Hypothalamus (tissue), 51 donors: ENCODE measurements around the gene PCSK1N.

Experiments used
- DNase-seq, 51 donors: peaks; one replicate each; lab custom pipeline; 2025; lab: John Stamatoyannopoulos, UW

Gene PCSK1N

DNA sequence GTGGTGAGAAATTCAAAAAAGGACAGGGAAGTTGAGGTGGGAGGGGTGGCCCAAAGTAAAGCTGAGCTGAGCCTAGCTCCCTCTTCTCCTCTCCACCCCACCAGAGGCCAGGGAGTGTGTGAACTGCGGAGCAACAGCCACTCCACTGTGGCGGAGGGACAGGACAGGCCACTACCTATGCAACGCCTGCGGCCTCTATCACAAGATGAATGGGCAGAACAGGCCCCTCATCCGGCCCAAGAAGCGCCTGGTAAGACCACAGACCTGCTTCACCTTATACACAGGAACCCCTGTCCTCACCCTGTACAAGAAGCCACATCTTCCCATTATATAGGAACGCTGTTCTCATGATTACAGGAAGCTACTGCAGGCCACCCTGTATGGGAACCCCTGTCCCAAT is 43.2 kb downstream of the PCSK1N start:
- DNase-seq = no peak

DNA sequence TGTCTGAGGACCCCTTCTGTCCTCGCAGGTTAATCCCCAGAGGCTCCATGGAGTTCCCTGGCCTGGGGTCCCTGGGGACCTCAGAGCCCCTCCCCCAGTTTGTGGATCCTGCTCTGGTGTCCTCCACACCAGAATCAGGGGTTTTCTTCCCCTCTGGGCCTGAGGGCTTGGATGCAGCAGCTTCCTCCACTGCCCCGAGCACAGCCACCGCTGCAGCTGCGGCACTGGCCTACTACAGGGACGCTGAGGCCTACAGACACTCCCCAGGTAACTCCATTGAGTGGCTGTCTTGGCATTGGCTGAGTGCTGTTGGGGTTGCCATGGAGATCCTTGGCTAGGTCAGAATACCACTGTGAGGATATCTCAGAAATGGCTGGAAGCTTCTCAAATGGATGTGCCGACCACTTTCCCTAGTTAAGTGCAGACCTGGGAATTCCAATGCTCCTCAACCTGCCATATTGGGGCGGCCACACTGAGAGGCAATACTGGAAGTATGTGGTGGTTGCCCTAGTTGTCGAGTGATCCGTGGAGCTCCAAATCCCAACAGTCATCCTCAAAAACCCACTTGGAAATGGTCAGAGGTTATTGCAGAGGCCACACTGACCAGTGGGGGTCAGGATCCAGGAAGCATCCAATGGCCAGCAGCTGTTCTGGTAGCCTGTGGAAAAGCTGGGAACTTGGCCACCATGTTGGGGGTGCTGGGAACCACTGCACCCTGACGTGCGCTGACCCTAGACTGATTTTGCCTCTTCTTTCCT is 44.2 kb downstream of the PCSK1N start:
- peak in 2 of 51 donors; percentile 0 to 3 for DNase-seq

DNA sequence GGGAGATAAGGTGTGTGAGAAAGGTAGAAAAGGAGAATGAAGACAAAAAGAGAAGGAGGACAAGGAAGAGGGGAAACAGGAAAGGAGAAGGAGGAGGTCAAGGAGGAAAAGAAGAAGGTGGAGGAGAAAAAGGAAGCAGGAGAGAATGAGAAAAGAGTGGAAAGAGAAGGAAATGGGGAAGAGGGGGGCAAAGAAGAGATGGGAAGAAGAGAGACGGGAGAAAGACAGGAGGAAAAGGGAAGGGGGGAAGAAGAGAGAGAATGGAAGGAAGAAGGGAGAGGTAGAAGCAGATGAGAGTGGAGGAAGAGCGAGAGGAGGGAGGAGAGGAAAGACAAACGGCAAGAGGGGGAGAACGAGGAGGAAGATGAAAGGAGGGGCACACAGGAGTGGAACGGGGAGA is 44.9 kb downstream of the PCSK1N start:
- no peak for DNase-seq

DNA sequence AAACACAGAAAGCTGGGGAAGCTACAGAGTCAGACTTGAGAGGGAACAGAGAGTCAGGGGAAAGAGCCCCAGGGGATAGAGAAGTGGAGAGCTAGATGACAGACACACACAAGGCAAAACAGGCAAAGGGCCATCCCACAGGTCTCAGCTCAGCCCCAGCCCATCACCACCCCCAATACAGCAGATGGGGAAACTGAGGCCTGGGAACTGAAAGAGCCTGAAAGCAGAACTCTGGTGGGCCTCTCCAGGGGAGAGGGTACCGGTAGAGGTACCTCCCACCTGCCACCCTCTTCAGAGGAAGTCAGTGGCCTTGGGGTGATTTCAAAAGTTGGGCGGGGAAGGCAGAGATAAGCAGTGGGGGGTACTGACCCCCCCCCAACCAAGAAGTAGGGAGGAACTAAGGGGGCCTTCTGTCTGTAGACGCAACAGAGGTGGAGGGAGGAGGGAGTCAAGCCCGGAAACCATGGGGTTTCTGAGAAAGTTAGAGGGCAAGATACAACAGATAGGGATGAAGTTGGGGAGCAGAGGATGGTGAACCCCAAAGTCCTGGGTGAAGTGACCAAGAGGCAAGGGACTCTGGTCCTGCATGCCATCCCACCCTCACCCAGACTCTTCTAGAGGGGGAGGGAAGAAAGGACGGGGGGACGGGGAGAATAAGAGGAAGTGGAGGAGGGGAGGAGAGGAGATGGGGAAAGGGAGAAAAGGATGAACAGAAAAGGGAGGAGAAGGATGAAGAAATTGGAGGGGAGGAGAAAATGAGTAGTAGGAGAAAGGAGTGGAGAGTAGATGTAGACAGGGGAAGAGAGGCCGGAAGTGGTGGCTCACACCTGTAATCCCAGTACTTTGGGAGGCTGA is 45.8 kb downstream of the PCSK1N start:
- no peak for DNase-seq

DNA sequence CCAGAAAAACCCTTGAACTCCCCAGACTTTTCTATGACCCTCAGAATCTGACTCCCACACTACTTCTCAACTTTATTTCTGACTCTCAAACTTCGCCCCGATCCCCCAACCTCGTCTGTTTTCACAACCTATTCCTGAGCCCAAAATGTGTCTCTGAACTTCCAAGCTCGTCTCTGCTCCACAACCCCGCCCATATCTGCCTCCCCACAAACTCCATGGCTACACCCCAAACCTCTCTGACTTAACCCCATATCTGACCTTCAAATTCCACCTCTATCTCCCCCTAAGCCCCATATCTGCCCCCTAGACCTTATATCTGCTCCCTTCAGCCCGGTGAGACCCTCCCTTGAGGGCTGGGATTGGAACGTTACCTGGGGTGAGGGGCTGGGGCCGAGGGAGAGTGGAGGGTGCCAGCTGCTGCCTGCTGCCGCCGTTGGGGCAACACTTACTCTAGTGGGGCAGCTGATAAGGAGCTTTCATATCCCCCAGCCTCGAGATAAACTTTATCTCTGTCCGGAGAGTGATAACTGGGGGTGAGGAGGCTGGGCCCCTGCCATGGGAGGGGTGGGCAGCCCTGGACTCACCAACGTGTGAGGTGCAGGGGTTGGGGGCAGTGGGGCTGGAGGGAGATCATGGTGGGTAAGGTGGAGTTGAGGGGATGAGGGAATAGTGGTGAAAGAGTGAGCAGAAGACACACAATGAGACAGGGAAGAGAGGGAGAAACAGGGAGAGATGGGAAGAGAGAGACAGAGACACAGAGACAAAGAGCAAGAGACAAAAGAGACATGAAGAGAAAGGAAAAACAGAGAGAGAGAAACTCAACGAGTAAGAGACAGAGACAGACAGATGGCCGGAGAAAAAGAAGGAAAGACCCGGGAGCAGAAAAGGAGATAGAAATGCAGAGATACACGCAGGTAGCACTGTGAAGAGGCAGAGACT is 47.6 kb downstream of the PCSK1N start:
- no peak for DNase-seq

DNA sequence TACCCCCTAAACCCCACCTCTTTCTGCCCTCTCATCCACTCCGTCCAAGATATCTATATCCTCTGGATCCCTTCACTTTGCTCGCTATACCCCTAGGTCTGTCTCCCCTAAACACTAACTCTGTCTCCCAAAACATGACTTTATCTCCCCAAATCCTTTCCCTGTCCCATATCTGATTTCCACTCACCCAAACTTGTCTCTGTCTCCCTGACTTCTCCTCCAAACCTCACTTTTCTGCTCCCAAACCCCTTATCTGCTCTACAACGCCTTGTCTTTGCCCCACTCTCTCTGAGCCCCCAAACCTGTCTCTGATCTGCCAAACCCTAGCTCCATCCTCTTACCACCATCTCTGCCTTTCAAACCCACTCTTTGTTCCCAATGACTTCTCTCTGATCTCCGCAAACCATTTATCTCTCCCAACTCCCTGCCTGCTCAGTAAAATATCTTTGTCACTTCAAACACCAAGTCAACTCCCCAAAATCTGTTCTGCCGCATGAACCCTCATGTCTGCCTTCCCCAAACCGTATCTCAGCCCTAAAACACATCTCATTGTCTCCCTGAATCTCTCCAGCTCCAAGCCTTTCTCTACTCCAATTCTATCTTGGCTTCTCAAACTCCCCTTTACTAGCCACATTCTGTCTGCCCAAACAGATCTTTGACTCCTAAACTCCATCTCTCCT is 48.4 kb downstream of the PCSK1N start:
- no peak for DNase-seq

DNA sequence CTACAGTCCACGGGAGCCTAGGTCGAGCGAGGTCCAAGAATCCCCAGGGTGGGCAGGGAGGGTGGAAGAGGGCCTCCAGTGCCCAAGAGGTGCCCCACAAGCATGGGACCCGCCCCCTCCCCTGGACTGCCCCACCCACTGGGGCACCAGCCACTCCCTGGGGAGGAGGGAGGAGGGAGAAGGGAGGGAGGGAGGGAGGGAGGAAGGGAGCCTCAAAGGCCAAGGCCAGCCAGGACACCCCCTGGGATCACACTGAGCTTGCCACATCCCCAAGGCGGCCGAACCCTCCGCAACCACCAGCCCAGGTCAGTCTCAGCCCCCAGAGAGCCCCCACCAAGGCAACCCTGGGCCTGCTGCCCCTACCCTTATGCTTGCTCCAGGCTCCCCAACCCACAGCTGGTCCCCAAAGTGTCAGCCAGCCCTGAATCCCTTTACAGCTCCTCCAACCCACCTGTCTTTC is 49.0 kb downstream of the PCSK1N start, which contains the start of gene GATA1:
TSS of gene GATA1 (plus strand) at position 250 of the 460 bp plus-strand sequence. CDS start 4,520 bp downstream, outside the sequence.
- DNase-seq = no peak

DNA sequence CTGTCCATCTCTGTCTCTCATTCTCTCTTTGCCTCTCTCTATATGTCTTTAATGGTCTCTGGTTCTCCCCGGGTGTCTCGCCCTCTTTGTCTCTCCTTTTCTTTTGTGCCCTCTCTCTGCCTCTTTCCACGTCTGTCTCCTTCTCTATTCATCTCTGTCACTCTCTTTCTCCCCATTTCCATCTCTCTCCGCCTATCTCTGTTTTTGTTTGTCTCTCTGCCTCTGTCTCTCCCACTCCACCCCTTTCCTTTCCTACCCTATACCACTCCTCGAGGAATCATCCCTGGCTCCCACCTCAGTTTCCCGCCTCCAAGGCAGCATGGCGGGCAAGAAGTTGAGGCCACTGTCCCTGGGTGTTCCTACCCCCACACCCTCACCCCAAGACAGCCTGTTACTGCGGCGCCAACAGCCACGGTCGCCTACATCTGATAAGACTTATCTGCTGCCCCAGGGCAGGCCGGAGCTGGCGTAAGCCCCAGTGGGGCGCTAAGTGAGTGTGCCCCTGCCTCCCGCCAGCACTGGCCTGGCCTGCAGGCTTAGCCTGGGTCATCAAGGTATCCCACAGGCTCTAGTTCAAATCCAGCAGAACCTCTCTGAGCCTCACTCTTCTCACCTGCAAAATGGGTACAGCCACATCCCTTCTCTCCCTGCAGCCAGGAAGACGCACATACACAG is 49.7 kb downstream of the PCSK1N start:
- DNase-seq = no peak

DNA sequence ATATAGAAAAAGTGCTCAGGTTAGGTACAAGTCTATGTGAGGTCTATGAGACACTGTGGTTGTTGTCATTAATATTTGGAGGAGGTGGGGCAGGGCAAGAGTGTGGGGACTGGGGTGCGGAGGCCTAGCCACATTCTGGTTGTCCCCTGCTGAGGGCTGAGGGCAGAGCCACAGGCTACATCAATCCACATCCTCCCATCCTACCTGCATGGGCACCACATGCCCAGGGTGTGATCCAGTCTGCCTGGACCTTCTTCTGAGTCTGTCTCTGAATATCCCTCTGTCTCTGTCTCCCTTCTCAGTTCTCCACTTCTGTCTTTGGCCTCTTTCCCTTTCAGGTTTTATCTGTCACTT is 50.2 kb downstream of the PCSK1N start:
- DNase-seq = no peak

DNA sequence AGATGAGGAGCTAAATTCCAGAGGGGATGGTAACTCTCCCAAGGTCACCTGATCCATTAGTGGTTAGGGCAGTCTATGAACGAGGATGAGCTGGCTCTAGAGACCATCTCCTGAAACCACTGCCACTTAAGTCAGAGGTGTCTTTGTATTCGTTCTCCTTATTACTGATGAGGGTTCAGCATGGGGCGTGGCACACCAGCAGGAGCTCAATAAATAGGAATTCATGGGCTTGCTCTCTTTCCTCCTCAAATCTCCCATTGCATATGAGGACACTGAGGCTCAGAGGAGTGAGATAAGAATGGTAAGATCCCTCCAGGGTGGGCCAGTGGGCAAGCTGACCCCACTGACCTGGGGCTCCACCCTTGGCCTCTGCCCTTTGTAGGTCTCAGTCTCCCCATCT is 50.7 kb downstream of the PCSK1N start:
- no peak for DNase-seq

DNA sequence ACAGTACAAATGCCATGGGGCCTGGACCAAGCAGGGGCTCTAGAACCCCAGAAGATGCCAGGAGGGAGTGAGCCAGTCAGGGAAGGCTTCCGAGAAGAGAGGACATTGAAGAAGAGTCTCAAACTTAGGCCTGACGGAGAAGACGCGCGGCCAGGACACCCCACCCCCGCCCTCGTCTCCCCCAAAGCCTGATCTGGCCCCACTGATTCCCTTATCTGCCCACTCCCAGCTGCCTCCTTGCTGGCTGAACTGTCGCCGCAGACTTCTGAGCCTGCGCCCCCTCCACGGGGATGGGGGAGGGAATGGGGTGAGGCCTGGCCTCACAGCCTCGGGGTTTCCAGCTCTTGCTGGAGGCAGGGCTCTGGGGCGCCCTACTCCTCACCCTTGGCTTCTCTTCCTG is 52.6 kb downstream of the PCSK1N start:
- no peak for DNase-seq

DNA sequence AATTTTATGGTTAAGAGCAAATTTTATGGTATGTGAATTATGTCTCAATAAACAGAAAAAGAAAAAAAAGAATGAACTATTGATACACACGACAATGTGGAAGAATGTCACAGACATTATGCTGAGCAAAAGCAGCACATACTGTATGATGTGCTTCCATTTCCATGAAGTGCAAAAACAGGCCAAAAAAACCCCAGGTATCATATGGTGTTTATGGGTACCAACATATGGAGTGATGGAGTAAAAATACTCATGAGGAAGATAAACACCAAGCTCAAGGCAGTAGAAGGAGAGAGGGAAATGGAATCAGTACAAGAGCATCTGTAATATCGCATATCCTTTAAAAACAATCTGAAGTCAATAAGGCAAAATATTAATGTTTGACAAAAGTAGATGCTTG is 53.2 kb downstream of the PCSK1N start:
- no peak for DNase-seq

DNA sequence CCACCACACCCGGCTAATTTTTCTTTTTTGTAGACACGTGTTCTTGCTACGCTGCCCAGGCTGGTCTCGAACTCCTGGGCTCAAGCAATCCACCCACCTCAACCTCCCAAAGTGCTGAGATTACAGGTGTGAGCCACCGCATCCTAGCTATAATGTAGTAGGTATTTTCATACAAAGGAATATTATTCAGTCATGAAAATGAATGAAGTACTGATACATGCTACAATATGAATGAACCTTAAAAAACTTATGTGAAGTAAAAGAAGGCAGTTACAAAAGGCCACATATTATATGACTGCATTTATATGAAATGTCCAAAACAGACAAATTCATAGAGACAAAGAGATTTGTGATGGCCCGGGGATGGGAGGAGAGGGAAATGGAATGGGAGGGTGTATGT is 53.7 kb downstream of the PCSK1N start:
- DNase-seq = no peak
